Measurements from ENCODE around the gene PLK5.
"Not testable (repeated sequence)": the region's sequence is repeated elsewhere in the genome, so short reads cannot be mapped to it uniquely, and the experiment has no call there.

- not testable (repeated sequence) for TF ChIP-seq POLR2A (IDR thresholded peaks at IDR 0.05; ENCODE audit: low read depth, low read length); TAF1 (IDR thresholded peaks at IDR 0.05; ENCODE audit: borderline replicate concordance, low read depth, low read length)
Observed at GRCh38 chr19:1535699-1536098, 11.8 kb downstream of the PLK5 start.
